ENCODE results near the gene SYNJ2. TPM values are rescaled to one million over a fixed set of nuclear protein-coding genes. Genes with fewer than 3 reads are reported as not detected.

Gene SYNJ2
- total RNA-seq, 1 donor from 2014 or later, result 14.2 TPM

- DNase-seq (ENCODE audit: low read depth), result no peak
Observed at GRCh38 chr6:158011980-158012566, 30.4 kb downstream of the SYNJ2 start.

- DNase-seq (ENCODE audit: low read depth), result no peak
Observed at GRCh38 chr6:158013904-158014504, 32.3 kb downstream of the SYNJ2 start.

- DNase-seq (ENCODE audit: low read depth), result no peak
Observed at GRCh38 chr6:158014505-158015187, 33.0 kb downstream of the SYNJ2 start.

GRCh38 chr6:158015188-158015506, 33.5 kb downstream of the SYNJ2 start:
- DNase-seq (ENCODE audit: low read depth), result no peak

GRCh38 chr6:158016571-158017383, 35.1 kb downstream of the SYNJ2 start:
- DNase-seq (ENCODE audit: low read depth), result no peak

- DNase-seq (ENCODE audit: low read depth), result no peak
Observed at GRCh38 chr6:158017621-158018040, 36.0 kb downstream of the SYNJ2 start.

GRCh38 chr6:158018041-158018771, 36.5 kb downstream of the SYNJ2 start:
- peak; percentile 83 for DNase-seq (ENCODE audit: low read depth)

- peak; percentile 92 for DNase-seq (ENCODE audit: low read depth)
Observed at GRCh38 chr6:158018851-158019361, 37.2 kb downstream of the SYNJ2 start.

- no peak for DNase-seq (ENCODE audit: low read depth)
Observed at GRCh38 chr6:158019416-158019815, 37.8 kb downstream of the SYNJ2 start.

GRCh38 chr6:158020272-158020711, 38.6 kb downstream of the SYNJ2 start:
- no peak for DNase-seq (ENCODE audit: low read depth)

GRCh38 chr6:158020811-158021210, 39.1 kb downstream of the SYNJ2 start:
- DNase-seq (ENCODE audit: low read depth), result no peak

GRCh38 chr6:158021376-158021775, 39.7 kb downstream of the SYNJ2 start:
- no peak for DNase-seq (ENCODE audit: low read depth)

- no peak for DNase-seq (ENCODE audit: low read depth)
Observed at GRCh38 chr6:158021814-158022748, 40.4 kb downstream of the SYNJ2 start.

- no peak for DNase-seq (ENCODE audit: low read depth)
Observed at GRCh38 chr6:158022749-158023596, 41.3 kb downstream of the SYNJ2 start.

- DNase-seq (ENCODE audit: low read depth), result no peak
Observed at GRCh38 chr6:158023597-158023939, 41.9 kb downstream of the SYNJ2 start.

GRCh38 chr6:158024566-158025297, 43.1 kb downstream of the SYNJ2 start:
- no peak for DNase-seq (ENCODE audit: low read depth)

GRCh38 chr6:158026054-158026900, 44.6 kb downstream of the SYNJ2 start:
- DNase-seq (ENCODE audit: low read depth), result peak; percentile 88

Data from myocyte (in vitro differentiated cells).